ENCODE measurements around the gene SH3PXD2A.

Gene SH3PXD2A

DNA sequence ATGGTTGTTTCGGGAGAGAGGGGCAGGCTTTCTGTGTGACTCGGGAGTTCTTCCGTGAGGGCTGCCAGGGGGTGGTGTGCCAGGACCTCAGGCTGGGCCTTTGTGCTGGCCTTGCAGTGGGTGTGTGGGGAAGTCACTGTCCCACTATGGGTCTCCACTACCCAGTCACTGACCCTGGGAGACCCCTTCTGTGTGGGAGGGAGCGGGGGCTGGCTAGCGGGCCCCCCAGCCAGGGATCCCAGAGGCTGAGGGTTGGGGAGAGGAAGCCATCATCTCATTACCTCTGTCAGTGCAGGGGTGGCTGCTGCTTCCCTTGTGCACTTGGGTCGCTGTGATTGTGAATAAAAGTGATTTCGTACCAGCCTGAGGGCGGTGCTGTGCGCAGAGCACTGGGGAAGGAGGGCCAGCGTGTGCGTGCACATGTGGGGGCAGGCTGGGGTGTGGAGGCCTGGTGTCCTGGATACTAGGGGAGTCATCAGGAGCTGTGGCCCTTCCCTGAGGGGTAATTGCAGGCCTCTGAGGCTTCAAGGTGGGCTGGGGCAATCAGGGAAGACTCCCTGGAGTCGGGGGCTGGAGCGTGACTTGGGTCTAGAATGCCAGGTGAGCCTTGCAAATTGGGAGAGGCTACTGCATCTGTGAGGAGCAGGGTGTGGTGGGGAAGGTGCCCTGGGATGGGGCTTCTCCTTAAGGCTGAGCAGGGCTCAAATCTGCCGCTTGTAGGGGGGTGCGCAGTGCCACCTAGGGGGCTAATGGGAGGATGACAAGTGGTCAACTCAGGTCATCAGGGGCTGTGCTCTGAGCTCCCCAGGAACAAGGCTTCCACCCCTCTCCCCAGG, 263.0 kb downstream of the SH3PXD2A start:
- Histone ChIP-seq H3K27ac (ENCODE audit: low read depth in 2 of 2, low read length in 2 of 2) (no peak overlapping the region), H3K9me3 (ENCODE audit: control insufficient read depth in 2 of 2, low read length in 2 of 2) (no peaks in the 10 kb centered on the region), H3K36me3 (ENCODE audit: control insufficient read depth in 2 of 2, insufficient read depth in 2 of 2, low read length in 2 of 2) (peaks cover 0 to 13% of the 10 kb centered on the region in 2 donors), H3K4me3 (ENCODE audit: low read length in 2 of 2) (no peak overlapping the region), H3K4me1 (ENCODE audit: control insufficient read depth in 2 of 2, insufficient read depth in 2 of 2, low read length in 2 of 2) (no peaks in the 10 kb centered on the region), H3K27me3 (ENCODE audit: control insufficient read depth in 2 of 2, insufficient read depth in 2 of 2, low read length in 2 of 2) (no peaks in the 10 kb centered on the region), H3K9ac (ENCODE audit: low read depth in 1 of 2, low read length in 2 of 2) (no peak overlapping the region)

GRCh38 chr10:103590744-103591291, 264.6 kb downstream of the SH3PXD2A start:
- Histone ChIP-seq H3K27ac (ENCODE audit: low read depth in 2 of 2, low read length in 2 of 2) (no peak overlapping the region), H3K9ac (ENCODE audit: low read depth in 1 of 2, low read length in 2 of 2) (no peak overlapping the region), H3K36me3 (ENCODE audit: control insufficient read depth in 2 of 2, insufficient read depth in 2 of 2, low read length in 2 of 2) (peaks cover 0 to 10% of the 10 kb centered on the region in 2 donors), H3K27me3 (ENCODE audit: control insufficient read depth in 2 of 2, insufficient read depth in 2 of 2, low read length in 2 of 2) (no peaks in the 10 kb centered on the region), H3K4me3 (ENCODE audit: low read length in 2 of 2) (no peak overlapping the region), H3K4me1 (ENCODE audit: control insufficient read depth in 2 of 2, insufficient read depth in 2 of 2, low read length in 2 of 2) (no peaks in the 10 kb centered on the region), H3K9me3 (ENCODE audit: control insufficient read depth in 2 of 2, low read length in 2 of 2) (no peaks in the 10 kb centered on the region)

GRCh38 chr10:103590060-103590459, 265.3 kb downstream of the SH3PXD2A start:
- Histone ChIP-seq H3K27me3 (ENCODE audit: control insufficient read depth in 2 of 2, insufficient read depth in 2 of 2, low read length in 2 of 2) (no peaks in the 10 kb centered on the region), H3K27ac (ENCODE audit: low read depth in 2 of 2, low read length in 2 of 2) (no peak overlapping the region), H3K9ac (ENCODE audit: low read depth in 1 of 2, low read length in 2 of 2) (no peak overlapping the region), H3K9me3 (ENCODE audit: control insufficient read depth in 2 of 2, low read length in 2 of 2) (no peaks in the 10 kb centered on the region), H3K4me3 (ENCODE audit: low read length in 2 of 2) (no peak overlapping the region), H3K36me3 (ENCODE audit: control insufficient read depth in 2 of 2, insufficient read depth in 2 of 2, low read length in 2 of 2) (peaks cover 0 to 10% of the 10 kb centered on the region in 2 donors), H3K4me1 (ENCODE audit: control insufficient read depth in 2 of 2, insufficient read depth in 2 of 2, low read length in 2 of 2) (no peaks in the 10 kb centered on the region)

DNA sequence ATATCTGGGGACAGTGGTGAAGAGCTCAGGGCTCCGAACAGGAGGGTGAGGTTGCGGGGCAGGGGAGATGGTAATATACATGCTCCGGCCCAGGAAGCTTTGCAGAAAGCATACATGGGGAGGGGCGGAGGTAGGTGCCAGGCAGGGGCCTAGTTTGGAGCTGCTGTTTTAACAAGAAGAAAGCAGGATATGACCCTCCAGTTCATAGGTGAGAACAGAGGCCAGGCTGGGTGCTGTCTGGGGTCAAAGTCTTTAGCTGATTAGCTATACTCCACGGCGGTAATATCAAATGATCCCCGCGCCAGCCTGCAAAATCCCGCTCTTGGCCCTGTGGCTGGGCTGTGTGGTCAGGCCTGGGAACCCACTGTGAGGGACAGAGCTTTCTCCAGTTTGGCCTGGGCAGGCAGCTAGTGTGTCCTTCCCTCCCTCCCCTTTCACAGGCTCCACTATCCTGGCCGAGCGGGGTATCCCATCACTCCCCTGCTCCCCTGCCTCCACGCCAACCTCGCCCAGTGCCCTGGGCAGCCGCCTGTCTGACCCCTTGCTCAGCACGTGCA, 266.2 kb downstream of the SH3PXD2A start:
- H3K27me3 ChIP-seq (ENCODE audit: control insufficient read depth in 2 of 2, insufficient read depth in 2 of 2, low read length in 2 of 2), result no peaks in the 10 kb centered on the region
- no peak overlapping the region for H3K4me3 ChIP-seq (ENCODE audit: low read length in 2 of 2)
- H3K9ac ChIP-seq (ENCODE audit: low read depth in 1 of 2, low read length in 2 of 2), result no peak overlapping the region
- no peak overlapping the region for H3K27ac ChIP-seq (ENCODE audit: low read depth in 2 of 2, low read length in 2 of 2)
- no peaks in the 10 kb centered on the region for H3K4me1 ChIP-seq (ENCODE audit: control insufficient read depth in 2 of 2, insufficient read depth in 2 of 2, low read length in 2 of 2)
- H3K36me3 ChIP-seq (ENCODE audit: control insufficient read depth in 2 of 2, insufficient read depth in 2 of 2, low read length in 2 of 2), result peaks cover 0 to 10% of the 10 kb centered on the region in 2 donors
- H3K9me3 ChIP-seq (ENCODE audit: control insufficient read depth in 2 of 2, low read length in 2 of 2), result no peaks in the 10 kb centered on the region

DNA sequence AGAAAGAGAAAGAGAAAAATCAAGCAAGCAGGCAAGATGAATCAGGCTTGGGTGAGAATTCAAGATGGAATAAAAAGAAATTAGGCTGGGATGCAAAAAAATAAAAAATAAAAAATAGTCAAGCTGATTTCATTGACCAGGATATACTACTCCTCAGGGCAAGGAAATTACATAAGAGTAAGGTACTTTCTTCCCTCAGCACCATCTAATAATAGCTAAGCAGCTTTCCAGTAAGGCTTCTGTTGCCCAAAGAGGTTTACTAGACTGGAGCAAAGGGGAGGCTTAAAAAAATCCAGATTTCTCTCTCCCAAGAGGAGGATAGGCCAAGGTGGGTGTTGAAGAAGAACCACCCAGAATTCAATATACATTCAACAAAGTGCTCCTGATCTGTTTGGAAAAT, 268.3 kb downstream of the SH3PXD2A start:
- no peak overlapping the region for H3K4me3 ChIP-seq (ENCODE audit: low read length in 2 of 2)
- no peaks in the 10 kb centered on the region for H3K4me1 ChIP-seq (ENCODE audit: control insufficient read depth in 2 of 2, insufficient read depth in 2 of 2, low read length in 2 of 2)
- no peak overlapping the region for H3K27ac ChIP-seq (ENCODE audit: low read depth in 2 of 2, low read length in 2 of 2)
- H3K36me3 ChIP-seq (ENCODE audit: control insufficient read depth in 2 of 2, insufficient read depth in 2 of 2, low read length in 2 of 2), result peaks cover 0 to 10% of the 10 kb centered on the region in 2 donors
- no peaks in the 10 kb centered on the region for H3K9me3 ChIP-seq (ENCODE audit: control insufficient read depth in 2 of 2, low read length in 2 of 2)
- no peaks in the 10 kb centered on the region for H3K27me3 ChIP-seq (ENCODE audit: control insufficient read depth in 2 of 2, insufficient read depth in 2 of 2, low read length in 2 of 2)
- H3K9ac ChIP-seq (ENCODE audit: low read depth in 1 of 2, low read length in 2 of 2), result no peak overlapping the region

DNA sequence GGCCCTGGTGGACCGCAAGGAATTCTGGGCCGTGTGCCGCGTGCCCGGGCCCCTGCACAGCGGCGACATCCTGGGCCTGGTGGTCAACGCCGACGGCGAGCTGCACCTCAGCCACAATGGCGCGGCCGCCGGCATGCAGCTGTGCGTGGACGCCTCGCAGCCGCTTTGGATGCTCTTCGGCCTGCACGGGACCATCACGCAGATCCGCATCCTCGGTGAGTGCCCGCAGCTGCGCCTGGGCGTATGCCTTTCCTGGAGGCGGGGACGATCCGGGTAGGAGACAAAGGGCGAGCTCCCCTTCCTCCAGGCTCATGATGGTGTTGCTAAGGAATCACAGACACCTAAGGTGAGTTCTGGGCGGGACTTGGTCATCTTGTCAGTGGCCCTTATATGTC, 270.4 kb downstream of the SH3PXD2A start:
- Histone ChIP-seq H3K4me3 (ENCODE audit: low read length in 2 of 2) (no peak overlapping the region), H3K4me1 (ENCODE audit: control insufficient read depth in 2 of 2, insufficient read depth in 2 of 2, low read length in 2 of 2) (no peaks in the 10 kb centered on the region), H3K9ac (ENCODE audit: low read depth in 1 of 2, low read length in 2 of 2) (no peak overlapping the region), H3K36me3 (ENCODE audit: control insufficient read depth in 2 of 2, insufficient read depth in 2 of 2, low read length in 2 of 2) (peaks cover 0 to 4% of the 10 kb centered on the region in 2 donors), H3K27me3 (ENCODE audit: control insufficient read depth in 2 of 2, insufficient read depth in 2 of 2, low read length in 2 of 2) (no peaks in the 10 kb centered on the region), H3K9me3 (ENCODE audit: control insufficient read depth in 2 of 2, low read length in 2 of 2) (no peaks in the 10 kb centered on the region), H3K27ac (ENCODE audit: low read depth in 2 of 2, low read length in 2 of 2) (peak overlapping the region in 1 of 2 donors; percentile 9)

GRCh38 chr10:103584216-103585010, 271.0 kb downstream of the SH3PXD2A start:
- H3K27me3 ChIP-seq (ENCODE audit: control insufficient read depth in 2 of 2, insufficient read depth in 2 of 2, low read length in 2 of 2), result no peaks in the 10 kb centered on the region
- peaks cover 0 to 4% of the 10 kb centered on the region in 2 donors for H3K36me3 ChIP-seq (ENCODE audit: control insufficient read depth in 2 of 2, insufficient read depth in 2 of 2, low read length in 2 of 2)
- no peaks in the 10 kb centered on the region for H3K9me3 ChIP-seq (ENCODE audit: control insufficient read depth in 2 of 2, low read length in 2 of 2)
- peak overlapping the region in 1 of 2 donors; percentile 9 for H3K27ac ChIP-seq (ENCODE audit: low read depth in 2 of 2, low read length in 2 of 2)
- H3K4me3 ChIP-seq (ENCODE audit: low read length in 2 of 2), result peak overlapping the region; percentile 56 to 57
- no peak overlapping the region for H3K9ac ChIP-seq (ENCODE audit: low read depth in 1 of 2, low read length in 2 of 2)
- H3K4me1 ChIP-seq (ENCODE audit: control insufficient read depth in 2 of 2, insufficient read depth in 2 of 2, low read length in 2 of 2), result peaks cover 0 to under 1% of the 10 kb centered on the region in 2 donors

GRCh38 chr10:103583871-103584215, 271.5 kb downstream of the SH3PXD2A start:
- no peak overlapping the region for H3K27ac ChIP-seq (ENCODE audit: low read depth in 2 of 2, low read length in 2 of 2)
- H3K9ac ChIP-seq (ENCODE audit: low read depth in 1 of 2, low read length in 2 of 2), result no peak overlapping the region
- H3K9me3 ChIP-seq (ENCODE audit: control insufficient read depth in 2 of 2, low read length in 2 of 2), result no peaks in the 10 kb centered on the region
- H3K4me3 ChIP-seq (ENCODE audit: low read length in 2 of 2), result peak overlapping the region in 1 of 2 donors; percentile 57
- peaks cover 5 to 6% of the 10 kb centered on the region in 2 donors for H3K4me1 ChIP-seq (ENCODE audit: control insufficient read depth in 2 of 2, insufficient read depth in 2 of 2, low read length in 2 of 2)
- H3K27me3 ChIP-seq (ENCODE audit: control insufficient read depth in 2 of 2, insufficient read depth in 2 of 2, low read length in 2 of 2), result no peaks in the 10 kb centered on the region
- peaks cover 0 to 4% of the 10 kb centered on the region in 2 donors for H3K36me3 ChIP-seq (ENCODE audit: control insufficient read depth in 2 of 2, insufficient read depth in 2 of 2, low read length in 2 of 2)

DNA sequence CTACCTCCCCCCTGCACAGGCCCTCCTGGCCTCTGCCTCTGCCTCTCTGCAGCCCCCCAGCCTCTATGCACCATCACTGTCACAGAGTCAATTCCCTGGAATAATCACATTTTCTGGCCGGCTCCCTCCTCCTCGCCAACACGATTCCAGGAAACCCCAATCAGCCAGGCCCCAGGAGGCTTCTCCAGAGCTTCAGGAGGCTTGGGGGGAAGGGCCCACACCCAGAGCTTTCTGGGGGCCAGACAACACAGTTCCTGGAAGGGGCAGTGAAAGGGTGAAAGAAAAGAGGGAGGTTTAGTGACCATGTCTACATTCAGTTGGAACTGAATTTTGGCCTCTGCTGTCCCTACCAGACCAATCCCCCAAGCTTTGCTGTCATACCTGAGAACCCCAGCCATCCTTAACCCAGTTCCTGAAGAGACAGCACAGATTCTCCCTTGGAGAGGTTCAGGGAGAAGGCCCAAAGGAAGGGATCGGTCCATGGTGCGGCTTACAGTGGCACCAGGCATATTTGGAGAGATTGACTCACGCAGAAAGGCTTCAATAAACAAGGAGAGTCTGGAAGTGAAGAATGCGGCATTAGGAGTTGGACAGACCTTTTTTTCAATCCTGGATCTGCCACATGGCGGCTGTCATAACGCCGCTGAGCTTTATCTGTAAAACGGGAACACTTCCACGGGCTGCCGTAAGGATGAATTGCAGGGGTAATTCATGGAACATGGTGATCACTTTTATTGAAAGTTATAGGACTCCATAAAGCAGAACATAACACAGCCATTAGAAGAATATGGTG, 272.8 kb downstream of the SH3PXD2A start:
- Histone ChIP-seq H3K36me3 (ENCODE audit: control insufficient read depth in 2 of 2, insufficient read depth in 2 of 2, low read length in 2 of 2) (no peaks in the 10 kb centered on the region), H3K27ac (ENCODE audit: low read depth in 2 of 2, low read length in 2 of 2) (no peak overlapping the region), H3K4me1 (ENCODE audit: control insufficient read depth in 2 of 2, insufficient read depth in 2 of 2, low read length in 2 of 2) (peaks cover 5 to 7% of the 10 kb centered on the region in 2 donors), H3K27me3 (ENCODE audit: control insufficient read depth in 2 of 2, insufficient read depth in 2 of 2, low read length in 2 of 2) (no peaks in the 10 kb centered on the region), H3K4me3 (ENCODE audit: low read length in 2 of 2) (no peak overlapping the region), H3K9ac (ENCODE audit: low read depth in 1 of 2, low read length in 2 of 2) (no peak overlapping the region), H3K9me3 (ENCODE audit: control insufficient read depth in 2 of 2, low read length in 2 of 2) (no peaks in the 10 kb centered on the region)

Measured in mucosa of rectum (tissue), 2 donors.